ENCODE measurements around the gene EIF4H.
"Not testable (repeated sequence)": the region's sequence is repeated elsewhere in the genome, so short reads cannot be mapped to it uniquely, and the experiment has no call there.

EIF4H gene

DNA sequence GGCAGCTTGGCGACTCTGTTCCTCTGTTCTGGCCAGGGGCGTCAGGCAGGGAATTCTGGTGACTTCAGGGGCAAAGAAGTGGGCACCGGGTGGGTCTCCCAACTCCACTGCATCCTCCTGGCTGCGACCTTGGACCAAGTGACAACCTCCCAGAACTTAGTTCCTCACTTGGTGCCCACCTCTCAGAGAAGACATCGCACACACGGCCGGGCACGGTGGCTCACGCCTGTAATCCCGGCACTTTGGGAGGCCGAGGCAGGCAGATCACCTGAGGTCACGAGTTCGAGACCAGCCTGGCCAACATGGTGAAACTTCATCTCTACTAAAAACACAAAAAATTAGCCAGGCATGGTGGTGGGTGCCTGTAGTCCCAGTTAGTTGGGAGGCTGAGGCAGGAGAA, 50.8 kb downstream of the EIF4H start:
- not testable (repeated sequence) for DNase-seq (ENCODE audit: low read depth)

DNA sequence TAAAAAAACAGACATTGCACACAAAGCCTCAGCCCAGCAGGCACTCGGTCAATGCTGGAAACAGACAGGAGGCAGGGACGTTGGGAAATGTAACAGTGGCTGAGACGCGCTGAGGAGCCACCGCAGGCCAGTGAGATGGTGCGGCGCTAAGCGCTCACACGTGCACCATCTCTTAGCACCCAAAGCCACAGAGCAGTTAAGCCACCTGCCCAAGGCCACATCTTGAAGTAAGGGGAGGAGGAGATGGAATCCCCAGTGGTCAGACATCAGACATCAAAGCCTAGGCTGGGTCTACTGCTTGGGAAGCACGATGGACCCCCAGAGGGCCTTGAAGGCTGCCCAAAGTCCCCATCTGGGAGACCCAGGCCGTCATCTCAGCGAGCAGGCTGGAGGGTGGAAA, 51.2 kb downstream of the EIF4H start:
- DNase-seq (ENCODE audit: low read depth) = no peak

DNA sequence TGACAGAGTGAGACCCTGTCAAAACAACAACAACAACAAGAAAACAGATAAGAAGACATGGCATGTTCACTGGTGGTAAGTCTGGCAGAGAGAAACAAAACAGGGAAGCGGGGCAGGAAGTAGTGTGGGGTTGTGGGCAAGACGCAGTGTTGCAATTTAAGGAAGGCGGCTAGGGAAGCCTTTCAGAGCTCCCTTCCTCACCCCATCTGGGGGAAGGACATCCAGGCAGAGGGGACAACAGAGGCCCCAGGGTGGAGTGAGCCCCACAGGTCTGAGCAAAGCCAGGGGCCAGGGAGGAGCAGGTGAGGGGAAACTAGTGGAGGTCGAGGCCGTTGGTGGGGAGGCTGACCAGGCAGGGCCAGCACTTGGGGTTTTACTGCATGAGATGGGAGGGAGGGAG, 52.5 kb downstream of the EIF4H start:
- no peak for DNase-seq (ENCODE audit: low read depth)

DNA sequence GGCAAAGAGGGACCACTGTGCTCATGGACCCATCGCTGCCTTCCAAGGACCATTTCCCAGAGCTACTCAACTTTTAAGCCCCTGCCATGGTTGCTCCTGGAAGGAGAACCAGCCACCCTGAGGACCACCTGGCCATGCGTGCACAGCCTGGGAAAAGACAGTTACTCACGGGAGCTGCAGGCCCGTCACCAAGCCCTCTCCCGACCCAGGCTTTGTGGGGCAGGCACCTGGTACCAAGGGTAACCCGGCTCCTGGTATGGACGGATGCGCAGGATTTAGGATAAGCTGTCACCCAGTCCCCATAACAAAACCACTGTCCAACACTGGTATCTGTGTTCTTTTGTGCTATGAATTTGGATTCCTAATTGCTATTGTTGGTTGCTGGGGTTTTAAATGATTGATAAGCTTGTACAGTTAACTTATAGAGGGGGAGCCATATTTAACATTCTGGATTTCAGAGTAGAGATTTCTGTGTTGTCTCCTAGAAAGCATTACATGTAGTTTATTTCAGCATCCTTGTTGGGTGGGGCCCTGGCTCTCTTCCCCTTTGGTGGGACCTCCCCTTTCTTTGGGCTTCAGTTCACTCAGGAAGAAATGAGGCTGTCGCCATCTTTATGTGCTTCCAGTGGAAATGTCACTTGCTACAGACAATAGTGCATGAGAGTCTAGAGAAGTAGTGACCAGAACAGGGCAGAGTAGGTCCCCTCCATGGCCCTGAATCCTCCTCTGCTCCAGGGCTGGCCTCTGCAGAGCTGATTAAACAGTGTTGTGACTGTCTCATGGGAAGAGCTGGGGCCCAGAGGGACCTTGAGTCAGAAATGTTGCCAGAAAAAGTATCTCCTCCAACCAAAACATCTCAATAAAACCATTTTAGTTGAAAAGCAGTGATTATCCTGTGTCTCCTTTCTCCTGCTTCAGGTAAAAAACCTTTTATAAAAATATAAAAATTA, 55.1 kb downstream of the EIF4H start:
- DNase-seq (ENCODE audit: low read depth) = no peak

DNA sequence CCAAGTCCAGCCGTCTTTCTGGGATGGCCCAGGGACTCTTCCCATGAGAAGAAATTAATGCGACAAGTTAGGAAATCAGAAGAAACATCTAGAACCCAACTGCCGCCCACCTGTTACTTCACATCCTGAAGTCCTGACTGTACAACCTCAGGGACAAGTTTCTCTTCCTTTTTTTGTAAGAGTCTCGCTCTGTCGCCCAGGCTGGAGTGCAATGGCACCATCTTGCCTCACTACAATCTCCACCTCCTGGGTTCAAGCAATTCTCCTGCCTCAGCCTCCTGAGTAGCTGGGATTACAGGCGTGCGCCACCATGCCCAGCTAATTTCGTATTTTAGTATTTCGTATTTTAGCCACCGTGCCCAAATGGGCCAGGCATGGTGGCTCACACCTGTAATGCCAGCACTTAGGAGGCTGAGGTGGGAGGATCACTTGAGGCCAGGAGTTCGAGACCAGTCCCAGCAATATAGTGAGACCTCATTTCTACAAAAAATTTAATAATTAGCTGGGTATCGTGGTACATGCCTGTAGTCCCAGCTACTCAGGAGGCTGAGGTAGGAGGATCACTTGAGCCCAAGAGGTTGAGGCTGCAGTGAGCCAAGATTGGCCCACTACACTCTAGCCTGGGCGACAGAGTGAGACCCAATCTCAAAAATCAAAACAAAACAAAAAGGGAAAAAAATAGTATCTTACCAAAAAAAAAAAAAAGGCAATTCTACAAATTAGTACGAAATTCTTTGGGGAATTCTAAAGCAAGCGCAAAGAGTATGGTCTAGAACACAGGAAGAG, 56.5 kb downstream of the EIF4H start:
- DNase-seq (ENCODE audit: low read depth) = no peak

DNA sequence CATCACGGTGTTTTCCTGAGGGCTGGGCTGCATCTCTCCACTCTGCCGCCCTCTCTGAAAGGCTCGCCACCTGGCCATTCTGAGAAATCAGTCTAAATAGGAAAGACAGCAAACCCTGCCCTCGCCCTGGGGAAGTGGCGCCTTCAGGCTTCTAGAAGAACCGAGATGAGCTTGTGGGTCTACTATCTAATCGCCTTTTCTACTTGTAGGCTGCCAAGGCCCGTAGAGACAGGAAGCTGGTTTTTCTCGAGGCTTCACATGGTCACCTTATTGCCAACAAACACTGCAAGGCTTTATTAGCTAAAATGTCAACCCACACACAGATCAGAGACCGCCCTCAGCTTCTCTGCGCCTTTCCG, 57.1 kb downstream of the EIF4H start:
- DNase-seq (ENCODE audit: low read depth) = no peak

DNA sequence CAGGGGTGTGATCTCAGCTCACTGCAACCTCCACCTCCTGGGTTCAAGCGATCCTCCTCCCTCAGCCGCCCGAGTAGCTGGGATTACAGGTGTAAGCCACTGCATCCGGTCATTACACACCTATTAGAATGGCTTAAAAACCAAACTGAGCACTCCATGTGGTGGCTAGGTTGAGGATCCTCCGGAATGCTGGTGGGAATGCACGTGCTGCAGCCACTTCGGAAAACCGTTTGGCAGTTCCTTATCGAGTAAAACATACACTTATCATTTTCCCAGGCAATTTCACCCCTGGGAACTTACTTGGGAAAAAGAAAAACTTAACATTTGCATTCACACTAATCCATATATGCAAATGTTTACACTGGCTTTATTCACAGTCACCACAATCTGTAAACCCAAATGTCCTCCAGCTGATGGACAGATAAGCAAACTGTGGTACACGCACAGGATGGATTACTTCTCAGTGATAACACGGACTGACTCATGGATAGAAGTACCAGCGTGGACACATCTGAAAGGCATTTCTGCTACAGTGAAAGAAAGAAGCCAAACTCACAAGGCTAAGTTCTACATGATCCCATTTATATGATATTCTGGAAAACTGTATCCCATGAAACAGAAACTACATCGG, 59.6 kb downstream of the EIF4H start:
- DNase-seq (ENCODE audit: low read depth) = no peak

DNA sequence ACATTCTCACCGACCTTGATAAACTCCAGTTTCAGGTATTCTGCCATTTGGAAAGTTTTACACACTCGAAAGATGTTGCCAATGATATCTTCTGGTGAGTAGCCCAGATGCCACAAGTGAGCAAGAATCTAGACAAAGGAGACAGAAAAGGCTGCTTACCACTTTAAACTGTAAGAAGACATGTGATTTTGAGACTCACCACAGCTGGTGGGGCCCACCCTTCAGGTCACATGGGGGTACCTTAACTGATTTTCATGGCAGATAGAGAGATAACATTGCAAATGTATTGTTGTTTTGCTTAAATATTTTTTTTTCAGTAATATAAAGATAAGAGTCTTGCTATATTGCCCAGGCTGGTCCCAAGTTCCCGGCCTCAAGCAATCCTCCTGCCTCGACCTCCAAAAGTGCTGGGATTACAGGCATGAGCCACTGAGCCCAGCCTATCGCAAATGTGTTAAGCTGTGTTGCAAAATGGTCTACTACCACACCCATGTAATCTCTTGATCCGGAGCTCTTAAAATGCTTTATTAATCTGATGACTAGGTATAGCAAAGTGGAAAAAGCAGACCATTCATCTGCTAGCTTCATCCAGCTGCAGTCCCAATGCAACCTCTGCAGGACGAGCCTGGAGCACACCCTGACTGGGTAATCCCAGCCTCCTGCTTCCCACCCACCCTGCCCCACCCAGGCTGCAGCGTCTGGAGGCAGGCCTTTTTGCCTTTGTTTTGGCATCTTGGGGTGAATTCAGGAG, 61.5 kb downstream of the EIF4H start:
- DNase-seq (ENCODE audit: low read depth) = no peak

DNA sequence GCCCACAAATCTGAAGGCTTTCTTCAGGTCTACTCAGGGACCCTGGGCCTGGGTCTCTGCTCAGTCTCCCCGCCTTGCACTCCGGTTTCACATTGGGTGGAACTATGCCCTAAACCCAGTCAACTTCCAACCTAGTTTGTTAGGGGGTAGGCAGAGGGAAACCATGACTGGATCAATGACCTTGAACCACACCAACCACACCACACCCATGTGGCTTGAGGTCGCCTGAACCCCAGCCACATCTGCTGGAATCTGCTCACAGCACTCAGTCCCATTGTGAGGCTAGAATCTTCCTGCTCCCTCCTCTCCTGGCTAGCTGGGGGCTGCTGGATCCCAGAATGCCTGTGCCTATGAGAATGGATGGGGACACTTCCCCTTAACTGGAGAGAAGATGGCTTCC, 62.1 kb downstream of the EIF4H start:
- no peak for DNase-seq (ENCODE audit: low read depth)

DNA sequence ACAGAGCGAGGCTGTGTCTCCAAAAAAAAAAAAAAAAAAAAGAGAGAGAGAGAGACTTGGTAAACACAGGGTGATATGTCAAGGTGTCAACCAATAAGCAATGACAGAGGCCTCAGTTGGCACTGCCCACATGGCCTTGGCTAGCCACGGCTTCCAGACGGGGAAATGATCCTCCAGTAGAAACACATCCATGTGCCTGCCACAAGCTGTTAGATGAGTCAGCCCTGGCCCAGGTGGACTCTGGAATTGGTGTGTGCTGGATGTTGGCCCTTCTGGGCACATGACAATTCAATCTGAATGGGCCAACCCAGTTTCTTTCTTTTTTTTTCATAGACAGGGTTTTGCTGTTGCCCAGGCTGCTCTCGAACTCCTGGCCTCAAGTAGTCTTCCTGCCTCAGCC, 66.3 kb downstream of the EIF4H start:
- DNase-seq (ENCODE audit: low read depth) = no peak

DNA sequence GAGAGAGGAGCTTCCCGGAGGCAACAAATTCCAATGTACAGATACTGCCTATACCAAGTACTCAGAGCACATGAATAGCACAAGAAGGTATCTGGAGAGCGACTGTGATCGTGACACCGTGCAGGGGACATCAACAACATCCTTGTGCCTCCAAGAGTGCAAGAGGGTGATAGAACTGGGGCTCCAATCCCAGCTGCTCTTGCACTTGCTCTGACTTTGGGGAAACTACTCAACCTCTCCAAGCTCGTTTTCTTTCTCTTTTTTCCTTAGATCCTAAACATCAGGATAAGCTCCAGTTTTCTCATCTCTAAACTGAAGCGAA, 67.9 kb downstream of the EIF4H start:
- no peak for DNase-seq (ENCODE audit: low read depth)

DNA sequence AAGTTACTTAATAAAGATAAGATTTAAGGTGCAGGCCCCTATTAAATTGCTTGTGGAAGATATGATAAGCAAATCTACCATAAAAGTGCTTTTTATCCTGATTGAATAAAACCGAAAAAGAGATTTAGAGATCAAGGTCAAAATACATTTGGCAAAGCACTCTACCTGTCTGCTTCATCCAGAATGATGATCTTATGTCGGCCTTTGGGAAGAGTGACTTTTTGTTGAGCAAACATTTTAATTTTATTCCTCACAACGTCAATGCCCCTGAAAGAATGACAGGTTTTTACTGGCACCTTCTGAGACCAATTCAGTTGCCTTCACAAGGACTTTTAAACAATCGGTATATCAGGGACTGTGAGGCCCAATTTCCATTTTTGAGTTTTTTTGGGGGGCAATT, 72.3 kb downstream of the EIF4H start:
- DNase-seq (ENCODE audit: low read depth) = no peak
